Endothelial cell of umbilical vein (primary cell): ENCODE results near the gene WNT8B. TPM values are rescaled to one million over a fixed set of nuclear protein-coding genes. Genes with fewer than 3 reads are reported as not detected.

Experiments used
- BruUV-seq: library from RNA; stranded (reverse); fragments of 400-500 nt; replicated peaks from 2 replicates; lab custom pipeline; 2021; lab: Mats Ljungman, UMichigan
- CTCF ChIA-PET: fragments of 300-600, 350-600 bp; sonication (Branson Sonifier 250); formaldehyde crosslinking; loops from one replicate; lab custom pipeline; 2021; ENCODE audit warnings: antibody characterized with exemption, inconsistent platforms; lab: Charles Lee
- POLR2A ChIA-PET: fragments of 300-600, 350-600 bp; sonication (Branson Sonifier 250); formaldehyde crosslinking; loops from one replicate; lab custom pipeline; 2021; ENCODE audit warnings: antibody characterized with exemption, inconsistent platforms; lab: Charles Lee
- DNase-seq: peaks from one replicate; pipeline ENCODE4 v3.0.0-alpha.2; 2011; ENCODE audit warnings: low read depth, low spot score
- FAIRE-seq: peaks from 2 replicates; lab custom pipeline; 2011; peaks lifted over from hg19 to GRCh38; lab: Jason Lieb, UNC
- H2AFZ ChIP-seq: 2 replicates; pipeline ENCODE4 v1.6.0; 2012; ENCODE audit warnings: low read depth, low read length, control low read depth, inconsistent platforms
- H3K27ac ChIP-seq: 2 replicates; pipeline ENCODE4 v1.5.1; 2011; ENCODE audit warnings: low read depth, mild to moderate bottlenecking, control low read depth, low read length, moderate library complexity; ENCODE audit not compliant: insufficient read depth
- H3K27me3 ChIP-seq, 2 experiments: 2 replicates each; pipeline versions ENCODE4 v1.6.0 to v1.6.1; 2011; ENCODE audit warnings: low read length in 2 of 2, mixed read lengths in 1 of 2; ENCODE audit not compliant: control insufficient read depth in 2 of 2, insufficient read depth in 2 of 2
- H3K36me3 ChIP-seq, 2 experiments: 2 replicates in 1 of 2; 3 replicates in 1 of 2; pipeline ENCODE4 v1.5.1; 2011; ENCODE audit warnings: low read length in 2 of 2, mild to moderate bottlenecking in 1 of 2, moderate library complexity in 1 of 2; ENCODE audit not compliant: control insufficient read depth in 2 of 2, insufficient read depth in 2 of 2; ENCODE audit errors: extremely low read depth in 1 of 2
- H3K4me1 ChIP-seq: 3 replicates; pipeline ENCODE4 v1.5.1; 2011; ENCODE audit warnings: mild to moderate bottlenecking, low read length; ENCODE audit not compliant: control insufficient read depth, insufficient read depth; ENCODE audit errors: extremely low read depth
- H3K4me2 ChIP-seq: 2 replicates; pipeline ENCODE4 v1.6.1; 2011; ENCODE audit warnings: low read length, control low read depth, mixed read lengths; ENCODE audit not compliant: insufficient read depth
- H3K4me3 ChIP-seq, 3 experiments: fragments of 200-600 bp in 1 of 3; sonication (generic), shearing (Covaris generic) in 1 of 3; replicated peaks in 1 of 3; 2 replicates each; pipeline ENCODE4 v1.5.1; 2011 to 2016; ENCODE audit warnings: control low read depth in 3 of 3, low read length in 3 of 3, mild to moderate bottlenecking in 2 of 3, inconsistent platforms in 1 of 3, low read depth in 1 of 3, moderate library complexity in 1 of 3; ENCODE audit not compliant: insufficient read depth in 1 of 3
- H3K79me2 ChIP-seq: 2 replicates; pipeline ENCODE4 v1.6.0; 2012; ENCODE audit warnings: low read length, inconsistent platforms; ENCODE audit not compliant: control insufficient read depth, insufficient read depth
- H3K9ac ChIP-seq: replicated peaks from 2 replicates; pipeline ENCODE3; 2011; ENCODE audit warnings: low read length, control low read depth; ENCODE audit not compliant: insufficient read depth; ENCODE audit errors: extremely low read depth
- H3K9me1 ChIP-seq: replicated peaks from 3 replicates; pipeline ENCODE4 v1.6.0; 2011; ENCODE audit warnings: mild to moderate bottlenecking, low read length; ENCODE audit not compliant: control insufficient read depth, insufficient read depth; ENCODE audit errors: extremely low read depth
- H3K9me3 ChIP-seq: replicated peaks from 2 replicates; pipeline ENCODE4 v1.5.1; 2012; ENCODE audit warnings: low read length, inconsistent platforms; ENCODE audit not compliant: control insufficient read depth, insufficient read depth
- H4K20me1 ChIP-seq: replicated peaks from 2 replicates; pipeline ENCODE3; 2011; ENCODE audit warnings: mild to moderate bottlenecking, low read length; ENCODE audit not compliant: control insufficient read depth, insufficient read depth; ENCODE audit errors: extremely low read depth
- CTCF ChIP-seq, 2 donors: IDR thresholded peaks; 1 replicate in 1 of 2; 2 replicates in 1 of 2; pipeline ENCODE4 v1.5.1; 2011; ENCODE audit warnings: low read length in 2 of 2, mild to moderate bottlenecking in 2 of 2, moderate library complexity in 2 of 2, control low read depth in 1 of 2, inconsistent platforms in 1 of 2, low read depth in 1 of 2; ENCODE audit not compliant: insufficient read depth in 1 of 2; ENCODE audit errors: extremely low read depth in 1 of 2
- EZH2 ChIP-seq: IDR thresholded peaks from 2 replicates; pipeline ENCODE4 v1.6.1; 2012; ENCODE audit warnings: borderline replicate concordance, low read depth, mild to moderate bottlenecking, moderate library complexity, low read length, inconsistent platforms; ENCODE audit not compliant: severe bottlenecking
- FOS ChIP-seq: IDR thresholded peaks from 2 replicates; pipeline ENCODE4 v1.6.1; 2011; ENCODE audit warnings: mild to moderate bottlenecking, low read length, moderate library complexity, borderline replicate concordance; ENCODE audit not compliant: insufficient read depth
- GATA2 ChIP-seq: IDR thresholded peaks from 2 replicates; pipeline ENCODE4 v1.7.0; 2011; ENCODE audit warnings: low read depth, mild to moderate bottlenecking, moderate library complexity, mixed read lengths, low read length; ENCODE audit not compliant: insufficient read length, insufficient read depth
- JUN ChIP-seq: IDR thresholded peaks from 2 replicates; pipeline ENCODE4 v1.6.1; 2011; ENCODE audit warnings: borderline replicate concordance, low read depth; ENCODE audit not compliant: insufficient read length, insufficient read depth
- MAX ChIP-seq: IDR thresholded peaks from 2 replicates; pipeline ENCODE4 v1.6.1; 2011; ENCODE audit not compliant: insufficient read depth, insufficient read length
- MYC ChIP-seq: IDR thresholded peaks from one replicate; pipeline ENCODE4 v1.6.1; 2011; ENCODE audit warnings: mild to moderate bottlenecking, low read depth, low read length
- POLR2A ChIP-seq: IDR thresholded peaks from 2 replicates; pipeline ENCODE4 v1.6.1; 2012; ENCODE audit warnings: low read depth, mild to moderate bottlenecking, control low read depth, low read length
- POLR2AphosphoS5 ChIP-seq: IDR thresholded peaks from 2 replicates; pipeline ENCODE4 v1.6.1; 2012; ENCODE audit warnings: low read depth, mild to moderate bottlenecking, control low read depth, low read length, moderate library complexity; ENCODE audit not compliant: insufficient read depth
- dilution Hi-C: fragments of 300-500 bp; cut with MboI; formaldehyde crosslinking; loops from one replicate; pipeline ENCODE4 v1.15.0; 2019; ENCODE audit warnings: low sequenced_read_pairs; ENCODE audit not compliant: extremely low pct_ligation_motif_present
- intact Hi-C: fragments of 100-400 bp; cut with micrococcal nuclease; formaldehyde crosslinking; loops from one replicate; pipeline ENCODE4 v1.10.0; 2022
- polyA plus RNA-seq, 4 experiments: library from polyadenylated mRNA; depleted of rRNA in 3 of 4; stranded (reverse) in 3 of 4; unstranded in 1 of 4; fragments of >200 nt; gene quantifications; 2 replicates each; pipeline versions ENCODE4 v1.2.1 to v1.2.3, GENCODE V29; 2011 to 2012; ENCODE audit warnings: missing spikeins in 1 of 4
- total RNA-seq: library from RNA; stranded (reverse); gene quantifications from 2 replicates; pipeline ENCODE4 v1.2.3, GENCODE V29; 2021

WNT8B gene
- total and polyA plus RNA-seq, 2 donors (not counting 3 experiments of a cell fraction or from before 2014, with no cell fraction given), result not detected

GRCh38 chr10:100482181-100482833 is 19.5 kb downstream of the WNT8B start:
- H4K20me1 ChIP-seq, result no peaks in the 10 kb centered on the region
- dilution Hi-C loops (no loop called here), intact Hi-C loops (loop anchor here (1.0 to 2.0 kb wide), 3 partner anchors 26 to 48 kb away; partner anchors contain the start of gene SEC31B)
- no peaks in the 10 kb centered on the region for H3K9me1 ChIP-seq
- no peaks in the 10 kb centered on the region for H3K9me3 ChIP-seq
- H3K27ac ChIP-seq, result no peak overlapping the region
- H3K79me2 ChIP-seq, result no peaks in the 10 kb centered on the region
- CTCF ChIA-PET, result interaction anchor here (0.7 to 6.8 kb wide), 31 partner anchors 9 to 414 kb away, joined by 3 to 78 read pairs (median 4); partner anchors contain the start of genes HIF1AN and WNT8B
- H3K4me1 ChIP-seq, result peaks cover 12% of the 10 kb centered on the region
- peak overlapping the region; percentile 13 to 48 (median 26) for H3K4me3 ChIP-seq
- H3K9ac ChIP-seq, result no peak overlapping the region
- BruUV-seq, result no TSS peak
- POLR2A ChIA-PET, result no interaction called here
- H2AFZ ChIP-seq, result peak overlapping the region; percentile 73
- peak overlapping the region; percentile 90 for H3K4me2 ChIP-seq
- peaks cover 35 to 40% of the 10 kb centered on the region in 2 experiments for H3K27me3 ChIP-seq
- DNase-seq (peak; percentile 78), FAIRE-seq (peak; percentile 85)
- no peaks in the 10 kb centered on the region for H3K36me3 ChIP-seq
- TF ChIP-seq MAX, result peak; percentile 37
- TF ChIP-seq FOS, result no peak
- peak; percentile 95 to 97 for TF ChIP-seq CTCF (IDR thresholded peaks at IDR 0.05; ENCODE audit: extremely low read depth in 1 of 2, insufficient read depth in 1 of 2, low read depth in 1 of 2, low read length in 2 of 2)

GRCh38 chr10:100482834-100483185 is 20.0 kb downstream of the WNT8B start:
- Histone ChIP-seq H2AFZ (no peak overlapping the region), H3K9ac (no peak overlapping the region), H3K27me3 (peaks cover 35 to 40% of the 10 kb centered on the region in 2 experiments), H3K9me3 (no peaks in the 10 kb centered on the region), H3K36me3 (peaks cover 0 to 2% of the 10 kb centered on the region in 2 experiments), H3K9me1 (no peaks in the 10 kb centered on the region), H3K4me3 (no peak overlapping the region), H3K4me2 (peak overlapping the region; percentile 90), H4K20me1 (no peaks in the 10 kb centered on the region), H3K27ac (no peak overlapping the region), H3K79me2 (no peaks in the 10 kb centered on the region), H3K4me1 (peaks cover 12% of the 10 kb centered on the region)
- BruUV-seq, result no TSS peak
- ChIA-PET CTCF (interaction anchor here (0.7 to 6.8 kb wide), 25 partner anchors 9 to 399 kb away, joined by 3 to 78 read pairs (median 5); partner anchors contain the start of genes HIF1AN and WNT8B), POLR2A (no interaction called here)
- no peak for TF ChIP-seq EZH2
- TF ChIP-seq FOS, result no peak
- TF ChIP-seq JUN, result no peak
- no peak for TF ChIP-seq CTCF (IDR thresholded peaks at IDR 0.05; ENCODE audit: extremely low read depth in 1 of 2, insufficient read depth in 1 of 2, low read depth in 1 of 2, low read length in 2 of 2)
- no peak for TF ChIP-seq POLR2A
- TF ChIP-seq GATA2, result no peak
- TF ChIP-seq MAX, result no peak
- TF ChIP-seq POLR2AphosphoS5, result no peak
- no peak for TF ChIP-seq MYC
- dilution Hi-C loops (no loop called here), intact Hi-C loops (loop anchor here (1.0 to 2.0 kb wide), 3 partner anchors 25 to 48 kb away; partner anchors contain the start of gene SEC31B)
- FAIRE-seq, result no peak
- DNase-seq, result no peak
